Peyer's patch (tissue), 4 donors: ENCODE data around the gene ARHGAP12. TPM values are rescaled to one million over a fixed set of nuclear protein-coding genes. Genes with fewer than 3 reads are reported as not detected.

Experiments
- DNase-seq, 3 donors: peaks; one replicate each; pipeline ENCODE4 v3.0.0-alpha.2; 2017 to 2019
- H3K27ac ChIP-seq, 4 donors: fragments of 200-600 bp; sonication (generic); one replicate each; pipeline ENCODE4 v1.5.1; 2016 to 2019
- H3K27me3 ChIP-seq, 2 donors: fragments of 200-600 bp; sonication (generic); one replicate each; pipeline ENCODE4 v1.5.1; 2019
- H3K36me3 ChIP-seq, 3 donors: fragments of 200-600 bp; sonication (generic); one replicate each; pipeline ENCODE4 v1.5.1; 2016 to 2019
- H3K4me1 ChIP-seq, 4 donors: fragments of 200-600 bp; sonication (generic); one replicate each; pipeline ENCODE4 v1.5.1; 2016 to 2019
- H3K4me3 ChIP-seq, 4 donors: fragments of 200-600 bp; sonication (generic); 1 replicate in 3 of 4; 2 replicates in 1 of 4; pipeline ENCODE4 v1.5.1; 2016 to 2019; ENCODE audit warnings: mild to moderate bottlenecking in 1 of 4
- H3K9me3 ChIP-seq, 4 donors: fragments of 200-600 bp; sonication (generic); one replicate each; pipeline ENCODE4 v1.5.1; 2016 to 2019; ENCODE audit warnings: mild to moderate bottlenecking in 1 of 4
- CTCF ChIP-seq, 6 experiments: fragments of 450-650 bp in 4 of 6; fragments of 200-600 bp in 2 of 6; sonication (generic) in 1 of 6; IDR thresholded peaks; one replicate each; pipeline ENCODE4 v1.5.1; 2017 to 2019; ENCODE audit warnings: antibody characterized with exemption in 6 of 6, mild to moderate bottlenecking in 3 of 6, moderate library complexity in 1 of 6
- POLR2A ChIP-seq, 2 donors: fragments of 450-650 bp; IDR thresholded peaks; one replicate each; pipeline ENCODE4 v1.5.1; 2017; ENCODE audit warnings: antibody characterized with exemption in 2 of 2, mild to moderate bottlenecking in 2 of 2, moderate library complexity in 2 of 2
- total RNA-seq, 4 donors: library from RNA; depleted of rRNA; stranded (reverse); fragments of >200 nt; gene quantifications; one replicate each; pipeline ENCODE4 v1.1.0, GENCODE V29; 2016

ARHGAP12 gene
- total RNA-seq, 4 donors from 2014 or later = 46.7 to 56.9 (median 52.4) TPM

- H3K4me1 ChIP-seq = peaks cover 0 to 6% (median 0%) of the 10 kb centered on the region in 4 donors
These were observed 40.8 kb downstream of the ARHGAP12 start for GRCh38 chr10:31887850-31888249.

GRCh38 chr10:31886885-31887284 is 41.7 kb downstream of the ARHGAP12 start:
- no peaks in the 10 kb centered on the region for H3K27me3 ChIP-seq
- no peak overlapping the region for H3K4me3 ChIP-seq
- no peak for DNase-seq
- H3K27ac ChIP-seq = no peak overlapping the region
- no peaks in the 10 kb centered on the region for H3K36me3 ChIP-seq
- H3K4me1 ChIP-seq = peaks cover 0 to 6% (median 0%) of the 10 kb centered on the region in 4 donors
- H3K9me3 ChIP-seq = no peaks in the 10 kb centered on the region
- no peak for TF ChIP-seq POLR2A (IDR thresholded peaks at IDR 0.05)
- no peak for TF ChIP-seq CTCF (IDR thresholded peaks at IDR 0.05)

More at GRCh38 chr10:31887850-31888249, 40.8 kb downstream of the ARHGAP12 start:
- TF ChIP-seq CTCF (IDR thresholded peaks at IDR 0.05) = no peak
- TF ChIP-seq POLR2A (IDR thresholded peaks at IDR 0.05) = no peak
- Histone ChIP-seq H3K36me3 (no peaks in the 10 kb centered on the region), H3K27me3 (no peaks in the 10 kb centered on the region), H3K4me3 (no peak overlapping the region), H3K27ac (no peak overlapping the region), H3K9me3 (no peaks in the 10 kb centered on the region)
- no peak for DNase-seq

GRCh38 chr10:31885971-31886370 is 42.7 kb downstream of the ARHGAP12 start:
- H3K9me3 ChIP-seq = no peaks in the 10 kb centered on the region
- peaks cover 0 to 9% (median 0%) of the 10 kb centered on the region in 4 donors for H3K4me1 ChIP-seq
- H3K27ac ChIP-seq = no peak overlapping the region
- no peak for DNase-seq
- H3K27me3 ChIP-seq = no peaks in the 10 kb centered on the region
- no peaks in the 10 kb centered on the region for H3K36me3 ChIP-seq
- H3K4me3 ChIP-seq = no peak overlapping the region
- TF ChIP-seq POLR2A (IDR thresholded peaks at IDR 0.05) = no peak
- no peak for TF ChIP-seq CTCF (IDR thresholded peaks at IDR 0.05)

GRCh38 chr10:31884386-31884785 is 44.2 kb downstream of the ARHGAP12 start:
- no peaks in the 10 kb centered on the region for H3K9me3 ChIP-seq
- H3K4me1 ChIP-seq = peaks cover 0 to 12% (median 0%) of the 10 kb centered on the region in 4 donors
- no peak for DNase-seq
- no peak for TF ChIP-seq CTCF (IDR thresholded peaks at IDR 0.05)
- no peak for TF ChIP-seq POLR2A (IDR thresholded peaks at IDR 0.05)
- H3K27ac ChIP-seq = no peak overlapping the region
- no peaks in the 10 kb centered on the region for H3K27me3 ChIP-seq
- H3K4me3 ChIP-seq = no peak overlapping the region
- H3K36me3 ChIP-seq = no peaks in the 10 kb centered on the region

- Histone ChIP-seq H3K4me3 (no peak overlapping the region), H3K27ac (no peak overlapping the region), H3K27me3 (no peaks in the 10 kb centered on the region), H3K9me3 (no peaks in the 10 kb centered on the region), H3K4me1 (peaks cover 0 to 12% (median 0%) of the 10 kb centered on the region in 4 donors), H3K36me3 (no peaks in the 10 kb centered on the region)
- DNase-seq = no peak
- TF ChIP-seq CTCF (IDR thresholded peaks at IDR 0.05) (no peak), POLR2A (IDR thresholded peaks at IDR 0.05) (no peak)
These were observed 45.2 kb downstream of the ARHGAP12 start for GRCh38 chr10:31883397-31883796.

GRCh38 chr10:31878486-31878885 is 50.1 kb downstream of the ARHGAP12 start:
- H3K27me3 ChIP-seq = no peaks in the 10 kb centered on the region
- no peaks in the 10 kb centered on the region for H3K36me3 ChIP-seq
- H3K4me1 ChIP-seq = peaks cover 0 to 6% (median 0%) of the 10 kb centered on the region in 4 donors
- no peak overlapping the region for H3K27ac ChIP-seq
- H3K9me3 ChIP-seq = no peaks in the 10 kb centered on the region
- TF ChIP-seq POLR2A (IDR thresholded peaks at IDR 0.05) (no peak), CTCF (IDR thresholded peaks at IDR 0.05) (no peak)
- DNase-seq = no peak
- H3K4me3 ChIP-seq = no peak overlapping the region
